Activated CD8-positive, alpha-beta memory T cell treated with anti-CD3 and anti-CD28 coated beads for 48 hours (primary cell): ENCODE measurements around the gene PCDH1.
"Not testable (repeated sequence)": the region's sequence is repeated elsewhere in the genome, so short reads cannot be mapped to it uniquely, and the experiment has no call there.

Experiments used
- DNase-seq, 3 experiments: peaks; one replicate each; pipeline ENCODE4 v3.0.0-alpha.2; 2020; ENCODE audit warnings: low read depth in 2 of 3, low spot score in 2 of 3

Gene PCDH1

GRCh38 chr5:141839015-141839513 is 39.1 kb downstream of the PCDH1 start:
- DNase-seq, result no peak

- no peak for DNase-seq
Measured at GRCh38 chr5:141838326-141839014, 39.7 kb downstream of the PCDH1 start.

- no peak for DNase-seq
Measured at GRCh38 chr5:141835928-141836670, 42.1 kb downstream of the PCDH1 start.

- DNase-seq, result no peak
Measured at GRCh38 chr5:141834331-141834730, 43.9 kb downstream of the PCDH1 start.

GRCh38 chr5:141832131-141832530 is 46.1 kb downstream of the PCDH1 start:
- no peak for DNase-seq

GRCh38 chr5:141828162-141828561 is 50.0 kb downstream of the PCDH1 start:
- no peak for DNase-seq

- no peak for DNase-seq
Measured at GRCh38 chr5:141826674-141827073, 51.5 kb downstream of the PCDH1 start.

- DNase-seq, result no peak
Measured at GRCh38 chr5:141825791-141826560, 52.2 kb downstream of the PCDH1 start.

- no peak for DNase-seq
Measured at GRCh38 chr5:141825241-141825671, 53.0 kb downstream of the PCDH1 start.

GRCh38 chr5:141824717-141825116 is 53.5 kb downstream of the PCDH1 start:
- DNase-seq, result no peak

- no peak for DNase-seq
Measured at GRCh38 chr5:141823056-141823455, 55.2 kb downstream of the PCDH1 start.

GRCh38 chr5:141822144-141822543 is 56.1 kb downstream of the PCDH1 start:
- DNase-seq, result no peak

- no peak for DNase-seq
Measured at GRCh38 chr5:141821430-141821925, 56.7 kb downstream of the PCDH1 start.

GRCh38 chr5:141820686-141821085 is 57.5 kb downstream of the PCDH1 start:
- not testable (repeated sequence) for DNase-seq

GRCh38 chr5:141817631-141818030 is 60.6 kb downstream of the PCDH1 start:
- no peak for DNase-seq

- no peak for DNase-seq
Measured at GRCh38 chr5:141816598-141817399, 61.4 kb downstream of the PCDH1 start.

- DNase-seq, result no peak
Measured at GRCh38 chr5:141815796-141816180, 62.4 kb downstream of the PCDH1 start.

GRCh38 chr5:141815051-141815795 is 63.0 kb downstream of the PCDH1 start:
- no peak for DNase-seq

- DNase-seq, result peak in 1 of 3 experiments; percentile 10
Measured at GRCh38 chr5:141814064-141814964, 63.9 kb downstream of the PCDH1 start.
